Measurements from ENCODE around the gene STIP1. TPM values are rescaled to one million over a fixed set of nuclear protein-coding genes. Genes with fewer than 3 reads are reported as not detected.

Gene STIP1
- total RNA-seq, 1 donor from 2014 or later: 110 TPM

- Histone ChIP-seq H3K36me3 (peaks cover 16% of the 10 kb centered on the region), H3K27me3 (no peaks in the 10 kb centered on the region), H3K4me3 (peak overlapping the region; percentile 76), H3K4me1 (peaks cover 45% of the 10 kb centered on the region), H3K27ac (peak overlapping the region; percentile 74), H3K9me3 (no peaks in the 10 kb centered on the region)
- intact Hi-C loops (cut with DNase I): no loop called here
- ATAC-seq (peak; percentile 47), DNase-seq (peak; percentile 83)
- no peak for TF ChIP-seq CTCF (IDR thresholded peaks at IDR 0.05)
Measured at GRCh38 chr11:64234647-64235379, 48.8 kb downstream of the STIP1 start.

- TF ChIP-seq CTCF (IDR thresholded peaks at IDR 0.05): no peak
- peak; percentile 65 for DNase-seq
- ATAC-seq: no peak
- H3K9me3 ChIP-seq: no peaks in the 10 kb centered on the region
- H3K36me3 ChIP-seq: peaks cover 16% of the 10 kb centered on the region
- H3K27me3 ChIP-seq: no peaks in the 10 kb centered on the region
- H3K27ac ChIP-seq: peak overlapping the region; percentile 74
- intact Hi-C loops (cut with DNase I): no loop called here
- H3K4me3 ChIP-seq: peak overlapping the region; percentile 76
- H3K4me1 ChIP-seq: peaks cover 49% of the 10 kb centered on the region
Measured at GRCh38 chr11:64235437-64236161, 49.6 kb downstream of the STIP1 start.

- H3K4me1 ChIP-seq: peaks cover 47% of the 10 kb centered on the region
Measured at GRCh38 chr11:64237484-64237951, 51.5 kb downstream of the STIP1 start.

GRCh38 chr11:64238076-64238475, 52.1 kb downstream of the STIP1 start:
- intact Hi-C loops (cut with DNase I): no loop called here
- TF ChIP-seq CTCF (IDR thresholded peaks at IDR 0.05): no peak
- DNase-seq (peak; percentile 63), ATAC-seq (no peak)
- Histone ChIP-seq H3K9me3 (no peaks in the 10 kb centered on the region), H3K4me3 (no peak overlapping the region), H3K27me3 (no peaks in the 10 kb centered on the region), H3K27ac (peak overlapping the region; percentile 55), H3K4me1 (peaks cover 49% of the 10 kb centered on the region), H3K36me3 (peaks cover 17% of the 10 kb centered on the region)

More at GRCh38 chr11:64237484-64237951, 51.5 kb downstream of the STIP1 start:
- ATAC-seq: peak; percentile 1
- peak overlapping the region; percentile 55 for H3K27ac ChIP-seq
- H3K27me3 ChIP-seq: no peaks in the 10 kb centered on the region
- TF ChIP-seq CTCF (IDR thresholded peaks at IDR 0.05): no peak
- intact Hi-C loops (cut with DNase I): no loop called here
- no peak overlapping the region for H3K4me3 ChIP-seq
- H3K36me3 ChIP-seq: peaks cover 16% of the 10 kb centered on the region
- no peaks in the 10 kb centered on the region for H3K9me3 ChIP-seq
- peak; percentile 87 for DNase-seq

- intact Hi-C loops (cut with DNase I): no loop called here
- Histone ChIP-seq H3K27me3 (no peaks in the 10 kb centered on the region), H3K27ac (peak overlapping the region; percentile 98), H3K4me3 (no peak overlapping the region), H3K36me3 (peaks cover 26% of the 10 kb centered on the region), H3K4me1 (peaks cover 43% of the 10 kb centered on the region), H3K9me3 (no peaks in the 10 kb centered on the region)
- no peak for TF ChIP-seq CTCF (IDR thresholded peaks at IDR 0.05)
- DNase-seq (no peak), ATAC-seq (no peak)
Measured at GRCh38 chr11:64238999-64239398, 53.0 kb downstream of the STIP1 start.

Data from upper lobe of right lung (tissue), 1 donor.